HG03439 (cell line): ENCODE results near the gene RHOD.

Source experiments
- ATAC-seq: cut with Tn5 transposase; IDR thresholded peaks from one replicate; pipeline ENCODE4 v1.9.1; 2021; ENCODE audit warnings: mild to moderate bottlenecking, moderate library complexity; ENCODE audit not compliant: unreplicated experiment

The RHOD gene

DNA sequence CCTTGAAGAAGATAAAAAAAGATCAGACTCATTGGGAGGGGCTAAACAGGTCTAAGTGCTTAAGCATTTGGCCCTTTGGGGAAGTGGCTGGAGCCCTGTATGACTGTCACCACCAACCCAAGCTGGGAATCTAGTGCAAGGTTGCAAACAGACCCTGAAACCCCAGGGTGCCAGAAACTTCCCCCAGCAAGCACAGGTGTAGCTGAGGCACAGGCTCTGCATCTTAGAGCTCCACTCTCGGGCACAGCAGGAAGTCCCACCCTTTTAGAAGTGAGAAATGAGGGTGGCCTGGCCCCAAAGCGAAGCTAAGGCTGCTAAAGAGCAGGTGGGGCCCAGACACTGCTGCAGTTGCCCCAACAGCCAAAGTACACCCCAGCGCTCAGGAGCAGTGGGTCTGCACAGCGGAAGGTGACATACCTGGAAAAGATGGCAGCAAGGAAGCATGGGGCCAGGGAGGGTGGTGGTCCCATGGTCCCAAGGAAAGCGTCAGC is 56.6 kb downstream of the RHOD start:
- no peak for ATAC-seq

DNA sequence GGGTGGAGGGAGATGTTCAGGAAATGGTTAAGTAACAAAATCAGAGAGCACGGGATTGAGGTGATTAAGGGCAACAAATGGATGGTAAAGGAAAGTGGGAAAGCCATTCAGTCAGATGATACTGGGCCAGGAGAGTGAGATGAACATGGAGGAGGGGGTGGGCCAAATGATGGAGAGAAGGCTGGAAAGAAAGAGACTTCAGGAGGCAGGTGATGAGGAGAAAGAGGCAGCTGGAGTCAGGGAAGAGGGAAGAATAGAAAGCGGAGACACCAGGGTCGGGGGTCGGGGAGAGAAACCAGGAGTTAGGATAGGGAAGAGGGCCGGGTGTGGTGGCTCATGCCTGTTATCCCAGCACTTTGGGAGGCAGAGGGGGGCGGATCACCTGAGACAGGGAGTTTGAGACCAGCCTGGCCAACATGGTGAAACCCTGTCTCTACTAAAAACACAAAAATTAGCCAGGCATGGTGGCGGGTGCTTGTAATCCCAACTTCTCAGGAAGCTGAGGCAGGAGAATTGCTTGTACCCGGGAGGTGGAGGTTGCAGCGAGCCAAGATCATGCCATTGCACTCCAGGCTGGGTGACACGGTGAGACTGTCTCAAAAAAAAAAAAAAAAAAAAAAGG is 57.7 kb downstream of the RHOD start:
- ATAC-seq = no peak

DNA sequence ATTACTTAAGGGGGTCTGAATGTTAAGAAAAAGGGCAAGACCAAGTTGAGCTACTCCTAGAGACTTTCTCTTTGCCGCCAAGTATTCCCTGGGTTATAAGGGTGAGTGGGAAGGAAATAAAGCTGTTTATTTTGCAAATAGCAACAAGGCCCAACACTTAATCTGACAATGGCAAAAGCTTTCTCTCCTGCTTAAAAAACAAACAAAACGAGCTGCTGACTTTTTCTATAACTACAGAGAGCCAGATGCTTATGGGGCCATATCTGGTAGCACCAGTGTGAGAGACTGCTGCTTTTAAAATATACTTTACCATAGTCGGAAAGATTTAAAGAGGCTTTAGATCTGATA is 60.1 kb downstream of the RHOD start:
- ATAC-seq = no peak

DNA sequence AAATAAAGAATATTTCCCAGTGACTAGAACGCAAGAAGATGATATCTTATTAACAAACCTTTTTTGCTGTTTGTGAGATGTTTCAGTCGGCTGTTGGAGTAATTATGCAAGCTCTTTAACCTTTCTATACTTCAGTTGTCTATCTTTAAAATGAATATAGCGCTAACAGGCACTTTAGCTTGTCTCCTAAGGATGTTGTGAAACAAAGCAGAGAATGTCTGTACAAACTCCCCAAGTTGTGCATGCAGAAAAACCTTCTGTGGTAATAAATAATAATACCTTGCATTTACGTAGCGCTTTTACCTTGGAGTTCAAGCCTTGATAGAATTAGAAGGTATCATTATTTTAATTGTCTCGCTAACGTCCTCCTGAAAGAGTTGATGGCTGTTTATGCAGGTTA is 60.5 kb downstream of the RHOD start:
- ATAC-seq = no peak

DNA sequence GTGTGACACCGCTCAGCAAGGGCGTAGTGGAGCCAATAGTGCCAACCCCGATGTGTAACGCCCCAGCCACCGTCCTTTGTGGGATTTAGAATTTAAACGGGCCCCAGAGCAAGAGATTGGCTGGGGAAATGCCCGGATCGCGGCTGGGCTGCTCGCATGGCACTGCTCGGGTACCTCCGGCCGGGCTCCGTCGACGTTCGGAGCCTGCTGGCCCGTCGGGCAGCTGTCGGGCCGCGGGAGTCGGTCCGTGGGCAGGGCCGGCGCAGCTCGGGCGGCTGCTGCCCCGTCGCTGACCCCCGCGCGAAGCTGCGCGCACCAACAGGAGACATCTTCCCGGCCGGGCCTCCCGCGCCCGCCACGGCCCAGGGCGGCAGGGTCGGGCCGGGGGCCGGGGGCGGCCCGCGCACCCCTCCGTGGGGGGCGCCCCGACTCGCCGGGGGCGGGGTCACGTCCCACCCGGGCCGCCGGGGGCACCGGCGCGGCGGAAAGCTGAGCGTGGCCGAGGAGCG is 61.1 kb downstream of the RHOD start:
- ATAC-seq = peak; percentile 16

DNA sequence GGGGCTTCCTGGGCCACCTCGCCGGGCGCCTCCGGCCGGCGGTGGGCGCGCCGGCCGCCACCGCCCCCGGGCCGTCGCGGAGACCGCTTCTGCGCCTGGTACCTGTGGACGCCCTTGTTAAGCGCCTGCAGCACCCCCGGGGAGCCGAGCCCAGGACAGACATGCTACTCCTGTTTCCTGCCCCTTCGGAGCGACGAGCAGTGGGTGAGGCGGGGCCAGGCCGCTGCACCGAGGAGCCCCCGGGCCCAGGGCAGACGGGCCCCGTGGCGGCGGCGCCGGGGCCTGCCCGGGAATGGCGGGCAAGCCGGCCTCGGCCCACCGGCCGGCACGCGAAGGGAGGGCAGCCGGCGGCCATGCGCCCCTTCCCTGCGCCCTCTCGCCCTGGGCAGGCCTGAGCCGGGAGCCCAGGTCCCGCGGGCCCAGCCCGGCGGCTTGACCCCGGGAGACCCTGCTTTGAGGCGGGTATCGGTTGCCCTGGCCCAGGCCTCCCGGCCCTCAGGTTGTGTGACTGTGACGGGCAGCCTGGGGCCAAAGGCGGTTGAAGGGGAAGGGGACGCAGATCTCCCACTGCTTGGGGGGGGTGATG is 61.6 kb downstream of the RHOD start:
- ATAC-seq = peak; percentile 6

DNA sequence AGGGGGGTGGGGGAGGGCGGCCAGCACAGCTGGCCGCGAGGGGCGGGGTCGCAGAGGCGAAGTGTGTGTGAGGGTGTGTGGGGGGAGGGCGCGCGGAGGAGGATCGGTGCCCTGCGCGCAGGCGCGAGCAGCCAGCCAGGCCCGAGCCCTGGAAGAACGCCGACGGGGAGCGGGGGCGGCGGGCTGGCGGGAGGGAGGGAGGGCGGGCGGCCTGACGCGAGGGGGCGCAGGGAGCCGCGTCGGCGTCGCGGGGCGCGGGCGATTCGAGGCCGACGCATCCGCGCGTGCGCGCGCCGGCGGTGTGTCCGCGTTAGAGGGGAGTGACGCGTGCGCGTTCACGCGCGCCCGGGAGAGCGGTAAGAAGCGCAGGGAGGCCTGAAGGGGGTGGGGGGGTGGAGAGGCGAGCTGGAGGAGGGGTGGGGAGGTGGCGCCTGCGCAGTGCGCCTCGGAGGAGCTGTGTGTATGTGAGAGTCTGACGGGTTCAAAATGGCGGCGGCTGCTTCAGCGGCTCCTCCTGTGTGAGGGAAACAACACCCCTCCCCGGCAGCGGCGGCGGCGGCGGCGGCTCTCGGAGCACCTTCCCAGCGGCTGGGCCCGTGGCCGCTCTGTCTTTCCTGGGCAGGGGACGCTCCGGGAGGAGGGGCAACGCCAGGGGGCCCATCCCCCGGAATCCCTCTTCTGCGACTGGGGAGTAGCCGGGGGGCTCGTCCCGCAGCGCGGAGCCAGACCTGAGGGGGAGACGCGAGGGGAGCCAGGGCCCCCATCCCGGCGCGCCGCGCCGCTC is 62.3 kb downstream of the RHOD start, which contains the start of gene KDM2A:
TSS of gene KDM2A (plus strand) at position 463 of the 784 bp plus-strand sequence. CDS start 2,054 bp downstream, outside the sequence.
- peak; percentile 57 for ATAC-seq

DNA sequence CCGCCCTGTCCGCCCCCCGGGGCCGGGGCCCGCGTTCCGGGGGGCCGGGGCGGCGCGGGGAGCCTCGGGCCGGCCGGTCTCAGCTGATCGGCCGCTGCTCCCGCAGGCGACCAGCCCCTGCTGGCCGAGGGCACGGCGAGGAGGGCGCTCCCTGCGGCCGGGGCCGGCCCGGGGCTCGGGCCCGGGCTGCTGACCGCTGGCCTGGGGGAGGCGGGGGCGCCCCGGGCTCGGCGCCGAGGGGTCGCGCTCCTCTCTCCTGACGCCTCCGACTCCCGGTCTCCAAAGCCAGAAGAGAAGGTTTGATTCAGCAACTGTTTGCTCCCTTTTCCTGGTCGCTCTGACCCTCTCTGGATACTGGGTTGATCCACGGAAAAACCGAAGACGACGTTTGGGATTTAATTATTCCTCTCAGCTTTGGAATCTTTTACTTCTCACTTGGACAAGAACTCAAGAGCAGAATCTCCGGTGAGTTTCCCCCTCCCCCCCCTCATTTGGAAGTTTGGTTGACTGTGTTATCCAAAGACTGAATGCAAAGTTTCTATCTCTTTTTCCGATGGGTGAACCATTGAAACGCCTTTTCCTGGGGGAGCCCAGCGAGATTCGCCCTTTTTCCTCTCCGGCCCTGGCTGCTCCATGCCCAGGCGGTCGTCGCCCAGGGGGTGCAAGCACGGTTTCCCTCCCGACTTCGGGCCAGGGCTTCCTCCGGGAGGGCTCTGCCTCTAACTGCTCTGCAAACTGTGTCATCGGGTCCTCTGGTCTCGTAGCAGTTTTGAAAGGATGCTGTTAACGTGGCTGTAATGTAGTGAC is 63.1 kb downstream of the RHOD start:
- peak; percentile 18 for ATAC-seq

DNA sequence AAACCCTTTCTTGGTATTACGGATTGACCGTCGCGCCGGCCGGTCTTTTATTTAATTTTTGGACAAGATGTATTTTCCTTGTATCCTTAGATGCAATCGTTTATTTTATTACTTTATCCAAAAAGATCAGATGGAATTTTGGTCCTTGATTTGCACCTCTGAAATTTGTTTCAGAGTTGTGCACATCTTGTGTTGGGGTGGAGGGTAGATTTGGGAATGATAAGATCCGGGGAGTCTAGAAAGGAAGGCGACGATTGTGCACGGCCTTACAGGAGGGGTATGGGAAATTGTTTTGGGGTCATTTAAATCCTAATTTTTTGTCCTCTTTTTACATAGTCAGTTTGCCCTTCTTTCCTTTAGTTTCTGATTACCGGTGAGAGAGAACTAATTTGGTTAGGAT is 63.8 kb downstream of the RHOD start:
- ATAC-seq = no peak

DNA sequence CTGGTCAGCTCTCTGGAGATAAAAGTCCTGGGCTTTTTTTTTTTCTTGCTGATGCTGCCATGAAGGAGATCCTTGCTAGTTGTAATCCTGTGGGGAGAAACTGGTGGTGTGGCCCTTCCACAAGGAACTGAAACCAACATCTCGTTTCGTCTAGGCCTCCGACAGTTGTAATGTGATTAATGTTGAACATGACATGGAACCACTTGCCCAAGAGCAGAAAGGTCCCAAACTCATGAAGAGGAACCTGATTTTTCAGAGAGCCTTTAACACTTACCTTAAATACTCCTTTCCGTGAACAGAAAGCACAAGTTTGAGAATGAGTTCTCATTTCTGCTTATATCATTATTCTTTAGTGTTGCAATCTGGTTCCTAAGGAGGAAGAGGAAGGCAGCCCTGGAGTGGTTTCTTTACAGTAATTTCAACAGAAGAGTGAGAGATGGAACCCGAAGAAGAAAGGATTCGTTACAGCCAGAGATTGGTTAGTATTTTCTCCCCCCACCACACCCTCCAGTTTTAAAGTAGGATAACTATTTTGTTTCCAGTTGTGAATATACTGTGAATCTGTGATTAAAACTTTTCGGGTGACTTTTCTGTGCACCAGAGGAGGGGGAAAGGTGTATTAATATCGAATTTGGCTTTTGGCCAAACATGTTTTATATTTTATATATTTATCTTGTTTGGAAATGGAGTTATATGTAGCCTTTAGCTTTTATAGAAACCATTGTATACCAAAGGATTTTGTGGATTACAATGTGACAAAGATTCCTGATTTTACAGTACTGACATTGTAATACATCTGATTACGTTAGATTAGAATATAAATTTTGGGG is 64.4 kb downstream of the RHOD start:
- ATAC-seq = no peak
